ENCODE data around the gene HHATL. TPM values are rescaled to one million over a fixed set of nuclear protein-coding genes. Genes with fewer than 3 reads are reported as not detected.

HHATL gene
- total RNA-seq, 2 donors from 2014 or later: 1.9 to 5.5 TPM

DNA sequence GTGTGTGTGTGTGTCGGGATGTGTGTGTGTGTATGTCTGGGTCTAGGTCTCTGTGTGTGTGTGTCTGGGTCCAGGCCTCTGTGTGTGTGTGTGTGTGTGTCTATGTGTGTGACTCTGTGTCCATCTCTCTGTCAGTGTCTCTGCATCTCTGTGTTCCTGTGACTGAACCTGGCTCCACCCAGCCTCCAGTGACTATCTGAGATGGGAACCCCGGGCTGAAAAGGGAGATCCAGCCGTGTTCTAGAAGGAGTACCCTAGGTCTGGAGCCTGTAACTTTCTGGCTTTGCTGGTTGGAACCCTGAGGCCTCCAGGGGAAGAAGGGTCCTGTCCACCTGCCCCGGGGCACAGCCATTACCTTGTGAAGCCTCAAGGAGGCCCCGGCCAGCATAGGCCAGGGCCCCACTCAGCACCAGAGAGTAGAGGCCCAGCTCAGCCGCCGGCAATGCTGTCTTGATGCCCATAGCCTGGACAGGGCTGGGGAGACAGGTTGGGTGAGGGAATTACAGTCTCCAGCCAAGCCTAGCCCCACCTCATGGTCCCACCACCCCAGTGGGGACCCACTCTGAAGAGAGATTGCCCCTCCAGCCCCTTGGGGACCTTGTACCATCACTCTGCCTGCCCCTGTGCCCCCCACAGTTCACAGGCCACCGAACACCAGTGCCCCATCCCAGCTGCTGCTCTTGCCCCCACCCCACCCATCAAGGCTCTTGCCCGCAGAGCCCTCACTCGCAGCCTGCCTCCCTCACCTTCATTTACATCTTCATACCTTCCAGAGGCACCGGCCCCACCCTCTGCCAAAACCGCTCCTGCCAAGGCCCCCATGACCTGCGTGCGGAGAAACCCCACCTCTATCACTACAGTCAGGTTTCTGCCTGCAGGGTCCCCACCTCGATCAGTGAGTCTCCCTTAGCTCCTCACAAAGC, 2.0 kb downstream of the HHATL start:
- no peak overlapping the region for H3K4me3 ChIP-seq
- WGBS: 77% methylated on average over 15 of the region's 15 CpGs
- DNase-seq (ENCODE audit: low spot score): no peak
- H3K36me3 ChIP-seq: no peaks in the 10 kb centered on the region
- H3K27me3 ChIP-seq (replicated peaks; ENCODE audit: insufficient read depth): no peaks in the 10 kb centered on the region
- intact Hi-C loops (cut with DNase I): no loop called here
- no peak overlapping the region for H3K27ac ChIP-seq
- no peaks in the 10 kb centered on the region for H3K9me3 ChIP-seq
- no peak for TF ChIP-seq POLR2A (IDR thresholded peaks at IDR 0.05)
- TF ChIP-seq, protein P1, sequence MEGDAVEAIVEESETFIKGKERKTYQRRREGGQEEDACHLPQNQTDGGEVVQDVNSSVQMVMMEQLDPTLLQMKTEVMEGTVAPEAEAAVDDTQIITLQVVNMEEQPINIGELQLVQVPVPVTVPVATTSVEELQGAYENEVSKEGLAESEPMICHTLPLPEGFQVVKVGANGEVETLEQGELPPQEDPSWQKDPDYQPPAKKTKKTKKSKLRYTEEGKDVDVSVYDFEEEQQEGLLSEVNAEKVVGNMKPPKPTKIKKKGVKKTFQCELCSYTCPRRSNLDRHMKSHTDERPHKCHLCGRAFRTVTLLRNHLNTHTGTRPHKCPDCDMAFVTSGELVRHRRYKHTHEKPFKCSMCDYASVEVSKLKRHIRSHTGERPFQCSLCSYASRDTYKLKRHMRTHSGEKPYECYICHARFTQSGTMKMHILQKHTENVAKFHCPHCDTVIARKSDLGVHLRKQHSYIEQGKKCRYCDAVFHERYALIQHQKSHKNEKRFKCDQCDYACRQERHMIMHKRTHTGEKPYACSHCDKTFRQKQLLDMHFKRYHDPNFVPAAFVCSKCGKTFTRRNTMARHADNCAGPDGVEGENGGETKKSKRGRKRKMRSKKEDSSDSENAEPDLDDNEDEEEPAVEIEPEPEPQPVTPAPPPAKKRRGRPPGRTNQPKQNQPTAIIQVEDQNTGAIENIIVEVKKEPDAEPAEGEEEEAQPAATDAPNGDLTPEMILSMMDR (IDR thresholded peaks at IDR 0.05): no peak
- no peak for TF ChIP-seq POLR2AphosphoS5 (IDR thresholded peaks at IDR 0.05)
- H3K4me1 ChIP-seq (replicated peaks): no peaks in the 10 kb centered on the region

DNA sequence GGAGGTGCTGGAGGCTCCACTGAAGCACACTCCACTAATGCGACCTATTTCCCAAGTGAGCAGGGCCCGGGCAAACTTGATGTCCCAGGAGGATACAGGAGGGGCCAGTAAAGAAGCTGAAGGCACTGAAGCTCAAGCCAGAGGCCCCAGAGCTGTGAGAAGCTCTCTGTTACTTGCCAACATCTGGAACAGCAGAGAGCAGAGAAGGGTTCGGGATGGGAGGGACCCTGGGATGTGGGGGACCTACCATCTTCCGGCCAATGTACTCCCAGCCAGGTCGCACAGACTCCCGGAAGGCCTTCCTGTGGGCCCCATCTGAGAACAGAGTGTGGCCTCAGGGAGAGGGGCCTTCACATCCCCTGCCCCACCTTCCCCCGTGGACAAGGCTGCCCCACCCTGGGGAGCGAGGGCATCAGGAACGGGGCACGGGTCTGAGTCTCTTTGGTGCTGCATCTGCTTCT, 3.1 kb downstream of the HHATL start:
- H3K27me3 ChIP-seq (replicated peaks; ENCODE audit: insufficient read depth): no peaks in the 10 kb centered on the region
- H3K4me1 ChIP-seq (replicated peaks): no peaks in the 10 kb centered on the region
- intact Hi-C loops (cut with DNase I): no loop called here
- no peak overlapping the region for H3K4me3 ChIP-seq
- H3K36me3 ChIP-seq: no peaks in the 10 kb centered on the region
- no peaks in the 10 kb centered on the region for H3K9me3 ChIP-seq
- no peak overlapping the region for H3K27ac ChIP-seq
- DNase-seq (ENCODE audit: low spot score): no peak
- TF ChIP-seq POLR2A (IDR thresholded peaks at IDR 0.05) (no peak), POLR2AphosphoS5 (IDR thresholded peaks at IDR 0.05) (no peak)
- TF ChIP-seq, protein P1 (IDR thresholded peaks at IDR 0.05): no peak
- WGBS: 81% methylated on average over 10 of the region's 10 CpGs

DNA sequence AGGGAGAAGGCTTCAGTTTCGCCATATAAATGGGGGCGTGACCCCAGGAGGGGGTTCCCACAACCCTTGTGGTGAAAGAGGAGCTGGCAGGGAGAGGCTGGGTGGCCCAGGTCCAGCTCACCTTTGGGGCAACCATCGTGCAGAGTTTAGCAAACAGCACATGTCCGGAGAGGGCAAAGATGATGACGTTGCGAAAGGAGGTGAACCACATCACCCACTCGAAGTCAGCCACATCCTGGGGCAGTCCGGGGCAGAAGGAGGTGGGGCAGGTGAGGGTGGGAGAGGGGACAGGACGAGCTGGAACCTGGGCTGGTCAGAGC, 3.7 kb downstream of the HHATL start:
- H3K4me1 ChIP-seq (replicated peaks): no peaks in the 10 kb centered on the region

DNA sequence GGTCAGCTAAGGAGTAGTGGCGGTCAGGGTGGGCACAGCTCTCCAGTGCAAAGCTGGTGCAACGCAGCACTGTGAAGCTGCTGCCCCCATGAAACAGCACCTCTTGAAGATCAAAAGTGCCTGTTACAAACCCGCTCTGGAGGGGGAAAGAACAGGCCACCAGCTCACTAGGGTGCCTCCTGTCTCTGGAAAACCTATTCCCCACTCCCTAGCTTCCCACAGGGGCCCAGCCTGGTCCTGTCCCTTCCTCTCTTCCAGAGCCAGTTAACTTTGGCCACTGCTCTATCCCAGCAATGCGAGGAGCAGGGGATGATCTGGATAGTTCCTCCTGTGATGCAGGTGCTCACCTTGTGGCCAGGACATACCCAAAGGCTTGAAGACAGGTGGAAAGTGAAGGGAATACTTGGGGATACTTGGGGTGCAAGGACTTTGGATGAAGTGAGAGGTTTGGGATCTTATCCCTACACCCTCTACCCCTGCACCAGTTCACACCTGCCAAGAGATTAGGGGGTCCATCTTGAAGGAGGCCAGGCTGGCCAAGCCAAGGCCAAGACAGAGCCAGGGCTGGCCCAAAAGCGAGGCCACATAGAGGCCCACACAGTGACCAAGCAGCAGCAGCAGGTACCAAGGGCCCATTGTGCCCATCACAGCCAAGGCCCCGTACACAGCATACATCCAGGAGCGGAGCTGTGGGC, 4.2 kb downstream of the HHATL start:
- Histone ChIP-seq H3K27me3 (replicated peaks; ENCODE audit: insufficient read depth) (no peaks in the 10 kb centered on the region), H3K4me1 (replicated peaks) (no peaks in the 10 kb centered on the region), H3K4me3 (no peak overlapping the region), H3K36me3 (no peaks in the 10 kb centered on the region), H3K9me3 (no peaks in the 10 kb centered on the region), H3K27ac (no peak overlapping the region)
- TF ChIP-seq, protein P1 (IDR thresholded peaks at IDR 0.05): no peak
- TF ChIP-seq POLR2A (IDR thresholded peaks at IDR 0.05) (no peak), POLR2AphosphoS5 (IDR thresholded peaks at IDR 0.05) (no peak)
- 88% methylated on average over 7 of the region's 7 CpGs for WGBS
- no peak for DNase-seq (ENCODE audit: low spot score)
- intact Hi-C loops (cut with DNase I): no loop called here

More for the DNA sequence above, 3.7 kb downstream of the HHATL start:
- intact Hi-C loops (cut with DNase I): no loop called here
- 75% methylated on average over 9 of the region's 9 CpGs for WGBS
- no peak for DNase-seq (ENCODE audit: low spot score)
- TF ChIP-seq, protein P1 (IDR thresholded peaks at IDR 0.05): no peak
- no peak for TF ChIP-seq POLR2A (IDR thresholded peaks at IDR 0.05)
- no peaks in the 10 kb centered on the region for H3K36me3 ChIP-seq
- H3K9me3 ChIP-seq: no peaks in the 10 kb centered on the region
- no peak overlapping the region for H3K4me3 ChIP-seq
- H3K27ac ChIP-seq: no peak overlapping the region
- H3K27me3 ChIP-seq (replicated peaks; ENCODE audit: insufficient read depth): no peaks in the 10 kb centered on the region
